HG03095 (cell line): Measurements from ENCODE around the gene TSC1.
A peak's percentile ranks its signal among the peaks of the same experiment; 100 is the strongest.
"Not testable (repeated sequence)": the region's sequence is repeated elsewhere in the genome, so short reads cannot be mapped to it uniquely, and the experiment has no call there.

Source experiments
- ATAC-seq: cut with Tn5 transposase; IDR thresholded peaks from one replicate; pipeline ENCODE4 v1.9.1; 2021; ENCODE audit warnings: moderate library complexity; ENCODE audit not compliant: unreplicated experiment

Gene TSC1

DNA sequence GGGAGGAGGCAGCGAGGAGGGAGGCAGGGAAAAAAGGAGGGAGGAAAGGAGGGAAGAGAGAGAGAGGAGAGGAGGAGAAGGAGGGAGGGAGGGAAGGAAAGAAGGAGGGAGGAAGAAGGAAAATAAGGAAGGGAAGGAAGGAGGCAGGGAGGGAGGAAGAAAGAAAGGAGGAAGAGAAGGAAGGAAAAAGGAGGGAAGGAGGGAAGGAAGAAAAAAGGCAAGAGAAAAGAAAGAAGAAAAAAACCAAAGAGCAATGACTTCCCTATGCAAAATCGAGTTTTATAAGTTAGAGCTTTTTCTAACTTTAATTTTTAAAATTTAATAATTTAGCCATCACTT is 33.7 kb upstream of the TSC1 start:
- no peak for ATAC-seq

DNA sequence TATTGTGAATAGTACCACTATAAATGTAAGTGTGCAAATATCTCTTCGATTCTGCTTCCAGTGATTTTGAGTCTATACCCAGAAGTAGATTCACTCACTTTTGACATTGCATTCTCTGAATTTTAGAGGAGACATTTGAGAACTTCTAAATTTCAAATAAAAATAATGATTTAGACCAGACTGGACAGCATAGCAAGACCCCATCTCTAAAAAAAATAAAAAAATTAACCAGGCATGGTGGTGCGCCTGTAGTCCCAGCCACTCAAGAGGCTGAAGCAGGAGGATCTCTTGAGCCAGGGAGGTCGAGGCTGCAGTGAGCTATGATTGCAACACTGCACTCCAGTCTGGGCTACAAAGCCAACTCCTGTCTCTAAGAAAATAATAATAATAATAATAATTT is 32.2 kb upstream of the TSC1 start:
- no peak for ATAC-seq

DNA sequence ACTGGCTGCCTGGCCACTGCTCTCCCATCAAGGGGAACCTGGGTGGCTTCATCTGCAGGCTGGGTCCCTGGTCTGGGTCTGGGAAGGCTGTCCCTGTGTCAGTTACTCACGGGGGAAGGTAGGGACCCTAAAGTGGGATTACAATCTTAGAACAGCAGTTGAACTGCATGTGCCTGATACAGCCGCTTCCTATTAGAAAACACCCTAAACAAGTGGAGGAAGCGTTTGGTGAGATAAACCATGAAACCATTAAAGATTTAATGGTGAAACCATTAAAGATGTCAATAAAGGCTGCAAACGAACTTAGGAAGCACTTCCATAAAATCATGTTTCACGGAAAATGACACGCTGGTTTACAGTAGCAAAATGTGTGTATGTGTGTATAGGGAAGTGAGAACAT is 31.5 kb upstream of the TSC1 start:
- ATAC-seq: no peak

DNA sequence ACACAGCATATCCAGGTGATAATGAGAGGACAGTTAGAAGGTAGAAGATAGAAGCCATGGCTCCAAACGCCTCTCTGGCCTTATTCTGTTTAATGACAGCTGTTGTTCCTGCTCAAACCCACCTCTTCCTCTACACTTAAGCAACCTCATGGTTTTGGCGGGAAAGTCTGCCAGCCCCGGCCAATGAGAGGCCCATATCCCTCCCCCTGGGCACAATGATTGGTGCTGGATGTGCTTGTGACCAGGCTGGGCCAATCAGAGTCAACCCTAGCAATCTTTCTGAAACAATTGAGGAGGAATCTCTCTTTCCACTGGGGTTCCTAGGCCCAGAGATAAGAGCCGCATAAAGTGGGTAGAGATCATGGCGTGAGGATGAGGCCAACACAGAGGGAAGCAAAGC is 29.3 kb upstream of the TSC1 start:
- ATAC-seq: no peak

DNA sequence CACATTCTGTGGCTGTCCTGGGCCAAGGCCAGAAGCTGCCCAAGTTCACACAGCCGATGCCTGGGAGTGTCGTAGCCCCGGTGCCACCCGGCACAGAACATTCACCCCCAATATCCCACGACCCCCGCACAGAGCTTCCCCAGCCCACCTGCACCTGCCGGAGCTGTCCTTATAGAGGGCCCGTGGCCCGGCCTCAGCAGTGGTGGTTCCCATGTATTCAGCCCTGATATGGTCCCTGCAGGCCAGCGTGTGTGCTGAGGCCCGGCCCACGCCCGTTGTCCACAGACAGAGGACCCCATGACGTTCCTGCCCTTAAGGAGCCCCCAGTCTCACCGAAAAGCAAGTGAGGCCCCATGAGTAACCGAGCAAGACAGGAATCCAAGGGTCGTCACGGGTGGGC is 28.8 kb upstream of the TSC1 start:
- ATAC-seq: no peak

DNA sequence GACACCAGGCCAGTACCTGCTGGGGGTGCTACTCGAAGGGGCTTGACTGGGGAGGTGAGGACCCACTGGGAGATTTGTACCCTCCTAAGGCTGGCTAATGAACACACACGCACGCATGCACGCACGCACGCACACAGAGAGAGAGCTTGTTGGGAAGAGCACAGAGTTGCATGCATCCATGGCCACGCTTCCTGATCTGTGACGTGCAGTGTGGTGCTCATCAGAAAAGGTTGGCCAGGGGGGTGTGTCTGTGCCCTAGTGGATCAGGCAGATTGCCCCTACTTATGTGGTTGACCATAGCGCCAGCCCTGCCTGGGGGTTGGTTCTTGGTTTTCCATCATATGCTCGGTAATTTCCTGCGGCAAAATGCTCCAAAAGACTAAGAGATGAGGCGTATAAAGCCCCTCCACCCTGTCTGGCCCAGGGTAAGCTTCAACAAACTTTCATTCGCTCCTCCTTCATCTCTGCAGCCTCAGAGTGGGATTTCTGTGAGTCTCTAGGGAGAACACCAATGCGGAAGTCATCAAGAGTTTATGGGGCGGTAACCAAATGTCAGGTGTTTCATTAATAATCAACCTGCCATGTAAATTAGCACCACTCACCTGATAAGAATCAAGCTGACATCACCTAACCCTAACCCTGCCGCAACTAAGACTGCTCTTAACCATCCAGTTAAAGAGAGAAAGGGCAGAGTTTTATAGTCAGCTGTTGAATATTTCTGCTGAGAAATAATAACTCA is 26.1 kb upstream of the TSC1 start:
- ATAC-seq: no peak

DNA sequence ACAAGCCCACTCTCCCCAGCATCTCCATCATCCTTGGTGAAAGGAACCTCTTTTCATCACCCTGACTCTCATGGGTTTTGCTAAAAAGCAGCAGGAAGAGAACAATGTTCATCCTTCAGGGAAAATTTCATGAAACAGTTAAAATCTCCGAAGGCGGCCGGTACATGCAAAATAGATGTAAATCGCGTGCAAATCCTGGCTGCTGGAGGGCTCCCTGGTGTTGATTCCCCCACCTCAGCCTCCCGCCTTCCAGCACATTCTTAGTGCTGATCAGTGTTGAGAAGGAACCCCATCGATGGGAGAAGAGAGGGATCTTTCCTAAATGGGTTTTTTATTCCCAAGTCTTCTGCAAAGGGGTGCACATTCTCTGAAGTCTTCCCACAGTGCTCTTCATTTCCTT is 25.4 kb upstream of the TSC1 start:
- no peak for ATAC-seq

DNA sequence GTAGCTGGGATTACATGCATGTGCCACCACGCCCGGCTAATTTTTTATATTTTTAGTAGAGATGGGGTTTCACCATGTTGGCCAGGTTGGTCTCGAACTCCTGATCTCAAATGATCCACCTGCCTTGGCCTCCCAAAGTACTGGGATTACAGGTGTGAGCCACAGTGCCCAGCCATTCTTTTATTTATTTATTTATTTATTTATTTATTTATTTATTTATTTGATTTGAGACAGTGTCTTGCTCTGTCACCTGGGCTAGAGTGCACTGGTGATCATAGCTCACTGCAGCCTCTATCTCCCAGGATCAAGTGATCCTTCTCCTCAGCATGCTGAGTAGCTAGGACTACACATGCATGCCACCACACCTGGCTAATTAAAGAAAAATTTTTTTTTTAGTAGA is 23.5 kb upstream of the TSC1 start:
- ATAC-seq: not testable (repeated sequence)

DNA sequence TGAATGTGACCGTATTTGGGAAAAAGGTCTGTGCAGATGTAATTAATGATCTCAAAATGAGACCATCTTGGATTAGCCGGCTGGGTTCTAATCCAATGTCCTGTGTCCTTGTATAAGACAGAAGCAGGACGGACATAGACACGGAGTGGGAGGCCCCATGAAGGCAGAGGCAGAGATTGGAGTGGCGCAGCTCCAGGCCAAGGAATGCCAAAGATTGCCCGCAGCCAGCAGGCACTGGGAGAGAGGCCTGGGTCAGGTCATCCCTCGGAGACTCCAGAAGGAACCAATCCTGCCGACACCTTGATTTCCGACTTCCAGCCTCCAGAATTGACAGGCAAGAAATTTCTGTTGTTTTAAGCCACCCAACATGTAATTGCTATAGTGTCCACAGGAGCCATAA is 21.1 kb upstream of the TSC1 start:
- no peak for ATAC-seq

DNA sequence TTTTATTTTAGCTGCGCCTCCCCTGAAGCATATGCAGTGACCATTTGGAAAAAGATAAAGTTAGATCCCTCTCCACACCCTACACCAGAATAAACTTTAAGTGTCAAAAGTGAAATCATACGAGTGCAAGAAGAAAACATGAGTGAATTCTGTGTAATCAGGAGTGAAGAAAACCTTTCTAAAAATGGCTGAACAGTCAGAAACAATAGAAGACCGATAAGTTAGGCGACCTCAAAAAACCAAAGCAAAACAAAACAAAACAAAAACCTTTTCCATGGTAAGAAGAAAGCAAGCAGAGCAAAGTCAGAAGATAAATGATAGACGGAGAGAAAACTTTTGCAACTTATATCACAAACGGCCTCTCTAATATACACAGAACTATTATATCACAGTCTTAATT is 16.6 kb upstream of the TSC1 start:
- ATAC-seq: no peak

DNA sequence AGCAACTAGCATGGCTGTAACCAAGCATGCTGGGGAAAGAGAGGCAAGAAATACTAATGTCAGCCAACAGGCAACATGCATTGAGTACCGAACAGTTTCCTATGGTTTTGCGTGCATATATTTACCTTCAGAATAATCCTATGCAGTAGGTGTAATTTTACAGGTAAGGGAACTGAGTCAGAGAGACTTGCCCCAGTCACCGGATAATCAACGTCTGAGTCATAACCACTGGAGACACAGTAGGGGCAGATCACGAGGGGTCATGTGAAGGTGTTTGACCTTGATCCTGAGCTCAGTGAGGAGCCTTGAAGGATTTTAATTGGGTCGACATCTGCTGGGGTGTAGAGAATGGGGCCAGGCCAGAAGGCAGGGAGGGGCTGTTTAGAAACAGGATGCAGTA is 13.4 kb upstream of the TSC1 start:
- ATAC-seq: no peak

DNA sequence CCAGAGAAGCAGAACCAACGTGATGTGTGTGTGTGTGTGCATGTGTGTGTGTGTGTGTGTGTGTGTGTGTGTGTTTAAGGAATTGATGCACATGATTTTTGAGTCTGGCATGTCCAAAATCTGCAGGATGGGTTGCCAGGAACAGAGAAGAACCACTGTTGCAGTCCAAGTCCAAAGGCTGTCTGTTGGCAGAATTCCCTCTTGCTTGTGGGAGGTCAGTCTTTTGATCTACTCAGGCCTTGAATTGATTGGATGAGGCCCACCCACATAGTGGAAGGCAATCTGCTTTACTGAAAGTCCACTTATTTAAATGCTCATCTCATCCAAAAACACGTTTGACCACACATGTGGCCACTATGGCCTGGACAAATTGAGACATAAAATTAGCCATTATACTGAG is 11.4 kb upstream of the TSC1 start:
- ATAC-seq: no peak

DNA sequence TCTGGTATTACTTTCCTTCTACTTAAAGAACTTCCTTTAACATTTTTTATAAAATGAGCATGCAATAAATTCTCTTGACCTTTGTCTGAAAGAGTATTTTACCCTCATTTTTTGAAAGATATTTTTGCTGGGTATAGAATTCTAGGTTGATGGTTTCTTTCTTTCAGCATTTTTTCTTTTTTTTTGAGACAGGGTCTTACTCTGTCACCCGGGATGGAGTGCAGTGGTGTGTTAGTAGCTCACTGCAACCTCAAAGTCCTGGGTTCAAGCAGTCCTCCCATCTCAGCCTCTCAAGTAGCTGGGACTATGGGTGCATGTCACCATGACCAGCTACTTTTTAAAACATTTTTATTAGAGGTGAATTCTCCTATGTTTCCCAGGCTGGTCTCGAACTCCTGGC is 10.7 kb upstream of the TSC1 start:
- ATAC-seq: no peak

DNA sequence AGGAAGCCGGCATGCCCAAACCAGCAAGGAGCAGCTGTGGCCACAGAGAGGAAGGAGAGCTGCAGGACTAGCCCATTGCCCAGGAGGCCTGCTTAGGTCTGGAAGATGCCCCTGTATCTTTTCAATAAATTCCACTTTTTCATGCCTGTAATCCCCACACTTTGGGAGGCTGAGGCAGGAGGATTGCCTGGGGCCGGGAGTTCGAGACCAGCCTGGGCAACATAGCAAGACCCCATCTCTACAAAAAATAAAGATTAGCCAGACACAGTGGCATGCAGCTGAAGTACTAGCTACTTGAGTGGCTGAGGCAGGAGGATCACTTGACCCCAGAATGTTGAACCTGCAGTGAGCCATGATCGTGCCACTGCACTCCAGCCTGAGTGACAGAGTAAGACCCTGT is 5.3 kb upstream of the TSC1 start:
- no peak for ATAC-seq

DNA sequence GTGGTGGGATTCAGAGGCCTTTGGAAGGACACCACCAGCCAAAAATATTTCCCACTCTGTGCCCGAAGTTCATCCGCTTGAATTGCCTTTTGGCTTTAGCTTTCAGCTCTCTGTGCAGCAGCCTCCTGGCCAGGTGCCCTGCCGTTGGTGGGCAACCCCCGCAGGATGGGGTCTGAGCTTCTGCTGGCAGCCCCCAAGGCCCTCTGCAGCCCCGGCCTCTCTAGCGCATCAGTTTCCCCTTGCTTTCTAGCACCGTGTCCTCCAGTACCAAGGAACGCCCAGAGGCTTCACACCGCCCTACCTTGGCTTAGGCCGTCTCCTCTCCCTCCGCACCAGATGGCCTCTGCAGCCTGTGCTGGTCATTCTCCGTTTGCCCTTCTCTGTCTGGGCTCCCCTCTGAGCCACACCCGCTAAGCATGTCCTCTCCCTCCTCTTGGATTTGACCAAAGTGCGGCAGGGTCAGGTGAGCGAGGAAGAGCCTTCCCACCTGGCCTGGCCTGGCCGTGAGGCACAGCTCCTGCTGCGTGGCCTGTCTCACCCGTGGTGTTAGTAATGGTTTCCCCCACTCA is 4.2 kb upstream of the TSC1 start:
- no peak for ATAC-seq

DNA sequence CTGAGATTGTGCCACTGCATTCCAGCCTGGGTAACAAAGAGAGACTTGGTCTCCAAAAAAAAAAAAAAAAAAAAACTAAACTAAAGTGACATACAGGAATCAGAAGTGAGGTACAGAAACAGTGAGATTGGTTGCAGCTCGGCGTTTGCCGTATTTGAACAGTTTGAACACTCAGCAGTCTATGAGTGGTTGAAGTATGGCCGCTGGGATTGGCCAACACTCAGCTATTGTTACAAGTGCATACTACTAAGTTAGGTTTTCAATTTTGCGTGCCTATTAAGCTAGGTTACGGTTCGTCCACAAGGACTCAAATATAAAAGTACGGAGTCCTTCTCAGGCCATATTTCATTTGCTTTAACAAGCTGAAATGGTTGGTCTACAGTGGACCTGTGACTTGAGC is 3.3 kb upstream of the TSC1 start:
- ATAC-seq: no peak

DNA sequence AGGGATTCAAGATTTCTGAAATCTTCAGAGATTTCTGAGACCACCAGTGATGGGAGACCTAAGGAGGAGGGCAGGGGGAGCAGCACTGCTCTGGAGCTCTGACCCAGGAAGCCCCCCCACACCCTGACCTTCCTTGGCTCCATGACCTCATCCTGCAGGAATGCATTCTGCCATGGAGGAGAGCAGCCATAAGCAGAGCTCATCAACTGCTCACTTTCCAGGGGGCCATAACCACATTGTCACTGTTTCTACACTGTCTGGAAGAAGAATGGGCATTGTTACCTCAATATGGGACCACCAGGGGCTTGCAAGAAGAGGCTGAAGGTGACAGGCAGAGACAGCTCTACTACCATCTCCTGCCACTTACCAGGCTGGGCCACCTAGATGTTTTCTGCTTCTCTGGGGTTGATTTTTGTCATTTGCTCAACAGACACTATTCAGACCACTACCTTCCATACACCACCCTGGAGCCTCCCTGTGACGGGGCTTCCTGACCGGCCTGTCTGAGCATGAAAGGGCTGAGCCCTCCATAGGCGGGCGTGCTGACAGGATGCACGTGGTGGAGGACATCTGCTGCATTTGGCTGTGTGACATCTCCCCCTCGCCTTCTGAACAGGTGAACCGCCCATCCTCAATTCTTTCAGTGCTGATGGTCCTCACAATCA is 2.3 kb upstream of the TSC1 start:
- no peak for ATAC-seq

DNA sequence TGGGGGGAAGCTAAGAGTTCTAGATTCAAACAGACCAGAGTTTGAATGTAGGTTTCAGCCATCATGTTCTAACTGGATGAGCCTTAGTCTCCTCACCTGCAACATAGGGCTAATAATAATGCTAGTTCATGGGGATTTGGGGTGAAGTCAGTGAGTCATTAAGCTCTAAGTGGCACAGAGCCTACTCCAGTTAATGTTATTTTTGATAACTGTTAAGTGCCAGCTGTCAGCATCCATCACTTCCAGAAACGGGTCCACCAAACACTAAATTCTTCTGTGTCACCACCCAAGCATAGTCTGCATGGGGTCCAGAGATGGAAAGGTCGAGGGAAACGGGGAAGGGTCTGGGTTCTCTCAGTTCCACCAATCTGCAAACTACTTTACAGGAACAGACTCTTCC is 1.8 kb upstream of the TSC1 start:
- no peak for ATAC-seq

DNA sequence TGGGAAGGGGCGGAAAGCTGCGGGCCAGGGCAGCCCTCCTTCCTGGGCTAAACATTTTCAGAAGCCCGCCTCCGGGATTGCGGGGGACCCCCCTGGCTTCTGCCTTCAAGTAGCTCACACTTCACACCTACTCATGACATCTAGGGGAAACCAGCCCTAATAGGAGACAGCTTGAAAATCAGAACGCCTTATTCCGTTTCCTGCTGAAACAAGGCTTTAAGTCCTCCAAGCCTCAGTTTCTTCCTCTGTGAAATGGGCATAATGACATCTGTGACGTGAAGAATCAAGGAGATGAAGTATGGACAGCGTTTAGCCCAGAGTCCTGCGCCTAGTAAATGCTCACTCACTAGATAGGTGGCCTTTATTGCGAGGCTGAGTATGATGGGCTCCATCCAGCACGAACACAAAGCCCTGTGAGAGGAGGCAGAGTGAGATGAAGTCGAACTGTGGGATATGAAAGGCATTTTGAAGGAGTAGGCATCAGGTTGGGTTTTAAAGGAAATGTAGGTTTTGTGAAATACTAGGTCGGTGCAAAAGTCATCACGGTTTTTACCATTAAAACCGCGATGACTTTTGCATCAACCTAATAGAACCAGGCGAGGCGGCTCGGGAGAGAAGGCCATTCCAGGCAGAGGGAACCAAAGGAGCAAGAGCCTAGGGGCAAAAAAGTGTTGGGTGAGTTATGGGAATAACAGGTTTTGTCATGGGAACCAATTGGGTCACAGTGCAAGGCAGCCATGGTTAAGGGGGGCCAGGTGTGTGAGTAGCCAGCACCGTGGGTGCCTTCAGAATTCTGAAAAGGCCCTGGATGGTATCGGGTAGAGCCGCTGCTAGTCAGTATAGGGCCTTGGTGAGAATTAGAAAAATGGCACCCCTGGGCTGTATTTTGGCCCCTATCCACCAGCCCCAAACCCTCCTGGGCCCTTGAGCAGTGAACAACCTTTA is 1.0 kb upstream of the TSC1 start:
- ATAC-seq: no peak

DNA sequence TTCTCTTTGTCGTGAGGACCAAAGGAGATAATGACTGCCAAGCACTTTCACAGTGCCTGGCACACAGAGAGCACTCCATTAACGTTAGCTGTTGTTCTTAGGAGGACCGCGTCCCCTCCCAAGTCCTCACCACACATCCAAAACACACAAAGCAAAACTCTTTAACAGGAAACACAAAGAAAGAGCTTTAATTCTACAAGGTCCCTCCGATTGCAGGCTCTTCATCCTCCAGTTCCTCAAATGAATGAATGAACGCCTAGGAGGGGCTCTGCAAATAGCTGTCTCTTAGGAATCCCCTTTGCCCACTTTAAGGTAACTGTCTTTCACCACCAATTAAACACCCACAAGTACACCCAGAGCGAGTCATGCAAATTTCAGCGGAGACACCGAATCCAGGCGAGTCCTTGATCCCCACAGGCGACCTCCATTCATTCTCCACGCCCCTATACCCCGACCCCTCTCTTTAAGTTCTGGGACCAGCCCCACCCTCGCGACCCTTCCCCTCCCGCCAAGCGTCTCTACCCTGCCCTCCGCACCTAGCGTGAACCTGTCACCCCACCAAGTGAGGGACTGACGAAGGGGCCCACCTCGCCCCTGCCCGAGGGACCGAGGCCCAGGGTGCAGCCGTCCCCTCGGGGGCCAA is 644 bp downstream of the TSC1 start:
- peak; percentile 17 for ATAC-seq

DNA sequence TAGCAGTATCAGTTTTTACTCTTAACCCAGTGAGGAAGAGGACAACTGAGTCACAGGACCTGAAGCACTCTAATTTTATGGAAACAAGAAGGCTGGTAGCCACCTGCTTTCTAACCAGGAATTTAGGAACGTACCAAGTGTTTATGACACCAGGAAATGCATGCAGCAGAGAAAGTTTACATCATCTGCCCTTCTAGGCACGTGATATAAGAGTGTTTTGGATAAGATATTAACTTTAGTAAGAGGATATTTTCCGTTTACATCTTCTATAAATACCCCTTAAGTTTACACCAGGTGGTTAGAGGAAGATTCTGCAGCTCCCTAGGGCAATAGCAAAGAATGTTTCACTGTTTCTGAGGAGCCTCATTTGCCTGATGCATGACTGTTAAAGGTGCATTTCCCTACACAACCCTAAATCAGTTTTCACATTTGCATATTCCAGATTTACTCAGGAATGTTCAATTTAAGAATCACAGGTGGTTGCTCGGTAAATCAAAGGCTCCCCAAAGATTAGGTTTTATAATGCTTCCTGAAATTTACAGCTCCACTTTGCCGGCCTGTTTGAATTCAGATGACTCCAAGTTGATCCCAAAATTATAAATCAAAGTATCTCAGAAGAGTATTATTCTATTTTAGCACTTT is 1.8 kb downstream of the TSC1 start:
- ATAC-seq: no peak
